IMR-90 (cell line): ENCODE measurements around the gene PLEK2. TPM values are rescaled to one million over a fixed set of nuclear protein-coding genes. Genes with fewer than 3 reads are reported as not detected.

Experiments used
- ATAC-seq: fragments of 200-7000 bp; cut with Tn5 transposase; 2 replicates; pipeline ENCODE4 v1.9.1; 2020; ENCODE audit warnings: low read depth, mild to moderate bottlenecking, moderate library complexity
- BruUV-seq: library from RNA; stranded (reverse); fragments of 400-500 nt; replicated peaks from 2 replicates; lab custom pipeline; 2021; lab: Mats Ljungman, UMichigan
- CTCF ChIA-PET: fragments of 300-600 bp; formaldehyde crosslinking; extraction: SDS; loops from one replicate; lab custom pipeline; 2021; ENCODE audit warnings: antibody characterized with exemption; lab: Yijun Ruan, JAX
- POLR2A ChIA-PET: fragments of 300-600 bp; sonication (Branson Sonifier 250); formaldehyde crosslinking; loops from one replicate; lab custom pipeline; 2022; ENCODE audit warnings: antibody characterized with exemption; ENCODE audit not compliant: unreplicated experiment; lab: Charles Lee
- DNase-seq: peaks from one replicate; pipeline ENCODE4 v3.0.0; 2013
- H2AFZ ChIP-seq: replicated peaks from 2 replicates; pipeline ENCODE3; 2013; ENCODE audit warnings: low read length, mild to moderate bottlenecking; ENCODE audit not compliant: poor library complexity
- H2AK5ac ChIP-seq: 2 replicates; pipeline ENCODE4 v1.6.1; 2013; ENCODE audit warnings: low read depth, low read length, inconsistent platforms
- H2AK9ac ChIP-seq: replicated peaks from 2 replicates; pipeline ENCODE3; 2013; ENCODE audit warnings: mild to moderate bottlenecking, low read depth, low read length, moderate library complexity; ENCODE audit not compliant: poor library complexity
- H2BK120ac ChIP-seq: 2 replicates; pipeline ENCODE4 v1.6.1; 2013; ENCODE audit warnings: low read depth, low read length, inconsistent platforms
- H2BK15ac ChIP-seq: 3 replicates; pipeline ENCODE4 v1.6.1; 2013; ENCODE audit warnings: low read depth, low read length, inconsistent platforms
- H2BK20ac ChIP-seq: 2 replicates; pipeline ENCODE4 v1.6.1; 2013; ENCODE audit warnings: low read depth, mild to moderate bottlenecking, inconsistent platforms, low read length, moderate library complexity
- H2BK5ac ChIP-seq: 2 replicates; pipeline ENCODE4 v1.6.1; 2013; ENCODE audit warnings: mild to moderate bottlenecking, low read depth, low read length, inconsistent platforms; ENCODE audit not compliant: poor library complexity, severe bottlenecking
- H3K14ac ChIP-seq: replicated peaks from 2 replicates; pipeline ENCODE4 v1.6.1; 2013; ENCODE audit warnings: low read depth, low read length, inconsistent platforms
- H3K18ac ChIP-seq: 2 replicates; pipeline ENCODE4 v1.6.1; 2013; ENCODE audit warnings: low read depth, low read length, control low read depth
- H3K23ac ChIP-seq: 2 replicates; pipeline ENCODE4 v1.6.1; 2013; ENCODE audit warnings: low read depth, low read length, inconsistent platforms
- H3K27ac ChIP-seq: 2 replicates; pipeline ENCODE4 v1.5.1; 2013; ENCODE audit warnings: mild to moderate bottlenecking, control low read depth, low read length; ENCODE audit not compliant: insufficient read depth
- H3K27me3 ChIP-seq: 2 replicates; pipeline ENCODE4 v1.6.1; 2013; ENCODE audit warnings: low read length; ENCODE audit not compliant: control insufficient read depth, insufficient read depth
- H3K36me3 ChIP-seq: 2 replicates; pipeline ENCODE4 v1.6.1; 2013; ENCODE audit warnings: low read length, mixed read lengths; ENCODE audit not compliant: control insufficient read depth, insufficient read depth
- H3K4ac ChIP-seq: 2 replicates; pipeline ENCODE4 v1.6.1; 2013; ENCODE audit warnings: low read depth, low read length, inconsistent platforms
- H3K4me1 ChIP-seq: 2 replicates; pipeline ENCODE4 v1.6.1; 2013; ENCODE audit warnings: low read length, mixed read lengths; ENCODE audit not compliant: control insufficient read depth, insufficient read depth
- H3K4me2 ChIP-seq: 2 replicates; pipeline ENCODE4 v1.6.1; 2013; ENCODE audit warnings: low read depth, mild to moderate bottlenecking, control low read depth, low read length, moderate library complexity
- H3K4me3 ChIP-seq: 2 replicates; pipeline ENCODE4 v1.5.1; 2013; ENCODE audit warnings: low read depth, mild to moderate bottlenecking, control low read depth, low read length, moderate library complexity; ENCODE audit not compliant: insufficient read depth
- H3K56ac ChIP-seq: 2 replicates; pipeline ENCODE4 v1.6.1; 2013; ENCODE audit warnings: low read length, inconsistent platforms; ENCODE audit not compliant: insufficient read depth; ENCODE audit errors: extremely low read depth
- H3K79me1 ChIP-seq, 2 experiments: 2 replicates each; pipeline ENCODE4 v1.6.1; 2013; ENCODE audit warnings: low read length in 2 of 2, inconsistent platforms in 1 of 2, low read depth in 1 of 2
- H3K9ac ChIP-seq: 2 replicates; pipeline ENCODE4 v1.6.1; 2013; ENCODE audit warnings: low read depth, low read length, control low read depth
- H3K9me1 ChIP-seq: 2 replicates; pipeline ENCODE4 v1.6.1; 2013; ENCODE audit warnings: low read length, inconsistent platforms; ENCODE audit not compliant: insufficient read depth
- H3K9me3 ChIP-seq: 2 replicates; pipeline ENCODE4 v1.6.1; 2013; ENCODE audit warnings: low read length; ENCODE audit not compliant: control insufficient read depth, insufficient read depth
- H4K20me1 ChIP-seq: 2 replicates; pipeline ENCODE4 v1.6.1; 2013; ENCODE audit warnings: low read length, inconsistent platforms; ENCODE audit not compliant: insufficient read depth
- H4K5ac ChIP-seq: 2 replicates; pipeline ENCODE4 v1.6.1; 2013; ENCODE audit warnings: mild to moderate bottlenecking, low read depth, low read length, control low read depth
- H4K8ac ChIP-seq, 2 experiments: 2 replicates each; pipeline ENCODE4 v1.6.1; 2013; ENCODE audit warnings: low read depth in 2 of 2, low read length in 2 of 2, control low read depth in 1 of 2, inconsistent platforms in 1 of 2
- H4K91ac ChIP-seq: 2 replicates; pipeline ENCODE4 v1.6.1; 2013; ENCODE audit warnings: low read depth, low read length, inconsistent platforms; ENCODE audit not compliant: insufficient read depth
- CEBPB ChIP-seq: IDR thresholded peaks from 2 replicates; pipeline ENCODE4 v1.6.1; 2012; ENCODE audit warnings: low read depth, low read length, improper control_type of control experiment
- ELK1 ChIP-seq: fragments of 150-350 bp; IDR thresholded peaks from 2 replicates; pipeline ENCODE4 v1.6.1; 2016; ENCODE audit warnings: low read depth, mild to moderate bottlenecking, low read length, moderate library complexity, borderline replicate concordance
- MAZ ChIP-seq: IDR thresholded peaks from 2 replicates; pipeline ENCODE4 v1.6.1; 2012; ENCODE audit warnings: low read depth, mild to moderate bottlenecking, low read length, improper control_type of control experiment, moderate library complexity, borderline replicate concordance
- RAD21 ChIP-seq: IDR thresholded peaks from 2 replicates; pipeline ENCODE4 v1.6.1; 2012; ENCODE audit warnings: low read length, improper control_type of control experiment
- USF2 ChIP-seq: fragments of 150-350 bp; IDR thresholded peaks from 2 replicates; pipeline ENCODE4 v1.6.1; 2017; ENCODE audit warnings: mild to moderate bottlenecking, antibody characterized with exemption, low read length, low read depth
- WGBS, 2 experiments: methylation state at CpG; one replicate each; pipeline versions ENCODE4 v1.1.5 to v1.1.7; 2013; ENCODE audit warnings: missing lambda C conversion rate in 2 of 2; ENCODE audit not compliant: insufficient read length in 1 of 2; ENCODE audit errors: extremely low coverage in 2 of 2; 5-methylcytosine and 5-hydroxymethylcytosine counted together
- dilution Hi-C: fragments of 300-500 bp; cut with HindIII; formaldehyde crosslinking; loops from one replicate; pipeline ENCODE4 v1.14.3; 2018; ENCODE audit warnings: low sequenced_read_pairs; ENCODE audit not compliant: unreplicated experiment
- in situ Hi-C: fragments of 300-500 bp; cut with MboI; formaldehyde crosslinking; loops from 3 replicates; pipeline ENCODE4 v1.14.3; 2019; ENCODE audit warnings: low sequenced_read_pairs, inconsistent platforms, mixed read lengths
- intact Hi-C: fragments of 100-400 bp; cut with micrococcal nuclease; formaldehyde crosslinking; loops from 2 replicates; pipeline ENCODE4 v1.10.0; 2022
- polyA plus RNA-seq, 3 experiments: library from polyadenylated mRNA; depleted of rRNA; stranded (reverse); fragments of >200 nt; gene quantifications; 2 replicates each; pipeline ENCODE4 v1.2.3, GENCODE V29; 2012; ENCODE audit warnings: low replicate concordance in 1 of 3
- total RNA-seq: library from RNA; depleted of rRNA; stranded (reverse); fragments of >200 nt; gene quantifications from 2 replicates; pipeline ENCODE4 v1.2.3, GENCODE V29; 2012

Gene PLEK2
- total and polyA plus RNA-seq, 2 of the 4 experiments (the other 2 are of a cell fraction): 1.7 to 2.5 TPM

DNA sequence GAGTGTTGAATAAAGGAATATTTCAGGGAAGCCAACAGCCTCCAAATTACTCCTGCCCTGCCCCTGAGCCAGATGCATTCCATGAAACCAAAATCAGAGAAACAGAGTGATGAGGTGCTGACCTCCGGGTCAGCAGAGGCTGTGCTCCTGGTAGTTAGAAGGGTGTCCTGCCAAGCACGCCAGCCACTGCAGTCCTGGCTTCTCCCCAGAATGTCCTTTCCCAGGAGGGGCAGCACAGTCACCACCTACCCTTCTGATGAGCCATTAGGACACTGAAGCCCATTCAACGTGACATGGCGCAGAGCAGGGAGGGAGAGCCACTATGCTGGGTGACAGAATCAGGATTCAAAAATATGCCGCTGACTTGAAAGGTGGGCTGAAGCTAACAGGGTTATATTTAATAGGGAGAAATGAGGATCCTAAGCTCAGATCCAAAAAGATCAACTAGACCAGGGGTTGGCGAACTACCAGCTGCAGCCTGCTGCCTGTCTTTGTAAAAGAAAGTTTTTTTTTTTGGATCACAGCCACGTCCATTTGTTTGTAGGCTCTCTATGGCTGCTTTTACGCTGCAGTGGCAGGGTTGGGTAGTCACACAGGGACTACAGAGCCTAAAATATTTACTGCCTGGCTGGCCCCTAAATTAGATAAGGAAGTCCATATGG, 34.5 kb upstream of the PLEK2 start:
- DNase-seq: no peak
- no TSS peak for BruUV-seq
- peaks cover 30% of the 10 kb centered on the region for H3K27me3 ChIP-seq
- no peaks in the 10 kb centered on the region for H3K79me1 ChIP-seq
- H3K18ac ChIP-seq: no peak overlapping the region
- no peak overlapping the region for H2BK20ac ChIP-seq
- H3K23ac ChIP-seq: no peak overlapping the region
- H2BK5ac ChIP-seq: no peak overlapping the region
- H4K91ac ChIP-seq: no peak overlapping the region
- dilution Hi-C loops: no loop called here
- H2AK5ac ChIP-seq: no peak overlapping the region
- ATAC-seq: no peak
- H4K8ac ChIP-seq: no peak overlapping the region
- intact Hi-C loops: no loop called here
- H2AFZ ChIP-seq: no peak overlapping the region
- no peak overlapping the region for H2BK120ac ChIP-seq
- WGBS, 2 experiments: 80% methylated on average over 1 of the region's 8 CpGs; no CpG with 5 or more reads in 1 of the 2 experiments
- no peak overlapping the region for H3K9ac ChIP-seq
- H3K4me3 ChIP-seq: no peak overlapping the region
- H3K9me1 ChIP-seq: no peaks in the 10 kb centered on the region
- no peak overlapping the region for H3K56ac ChIP-seq
- H3K4ac ChIP-seq: no peak overlapping the region
- no peak overlapping the region for H2BK15ac ChIP-seq
- TF ChIP-seq USF2: no peak
- no peak for TF ChIP-seq RAD21
- no peak for TF ChIP-seq CEBPB
- no peak for TF ChIP-seq MAZ
- no peak for TF ChIP-seq ELK1
- H3K27ac ChIP-seq: no peak overlapping the region
- in situ Hi-C loops: loop anchor here (10.0 to 25.0 kb wide), 2 partner anchors 108 to 266 kb away; partner anchors contain the start of gene RDH12
- H3K9me3 ChIP-seq: no peaks in the 10 kb centered on the region
- H2AK9ac ChIP-seq: no peak overlapping the region
- no peak overlapping the region for H4K5ac ChIP-seq
- H4K20me1 ChIP-seq: no peaks in the 10 kb centered on the region
- H3K14ac ChIP-seq: no peak overlapping the region
- ChIA-PET POLR2A (no interaction called here), CTCF (no interaction called here)
- no peaks in the 10 kb centered on the region for H3K4me1 ChIP-seq
- H3K36me3 ChIP-seq: no peaks in the 10 kb centered on the region
- no peak overlapping the region for H3K4me2 ChIP-seq
